Measurements from ENCODE around the gene GPR27.

GRCh38 chr3:71721002-71721401, 32.7 kb upstream of the GPR27 start:
- TF ChIP-seq SP1 (IDR thresholded peaks at IDR 0.05) (no peak), CTCF (IDR thresholded peaks at IDR 0.05; ENCODE audit: low read depth, low read length, missing input control) (no peak)

All from liver (tissue), 3 donors.